Measurements from ENCODE around the gene GABRA4. TPM values are rescaled to one million over a fixed set of nuclear protein-coding genes. Genes with fewer than 3 reads are reported as not detected.

Gene GABRA4
- total and polyA plus RNA-seq, 10 of the 15 experiments (the other 5 are each of a cell fraction or from before 2014, with no cell fraction given), result 0.69 to 14.6 (median 1.1) TPM

GRCh38 chr4:46944345-46944744, 49.0 kb downstream of the GABRA4 start:
- CTCF ChIA-PET, result interaction anchor here (1.1 kb wide), 1 partner anchor 88 kb away, joined by 3 read pairs; no protein-coding TSS in a partner anchor
- RAD21 ChIA-PET (ENCODE audit: unreplicated experiment), result interaction anchor here (1.6 kb wide), 1 partner anchor 10 kb away, joined by 4 read pairs; no protein-coding TSS in a partner anchor
- H3K27ac ChIP-seq (ENCODE audit: control insufficient read depth, insufficient read depth), result no peak overlapping the region
- DNase-seq (ENCODE audit: low read depth, low spot score) (no peak), ATAC-seq (no peak), FAIRE-seq (no peak)
- H3K36me3 ChIP-seq (ENCODE audit: control insufficient read depth in 2 of 2, insufficient read depth in 2 of 2, low read length in 1 of 2), result no peaks in the 10 kb centered on the region
- no peak overlapping the region for H3K4me3 ChIP-seq
- POLR2A ChIA-PET, result no interaction called here
- H3K4me2 ChIP-seq (ENCODE audit: control insufficient read depth, insufficient read depth), result no peak overlapping the region
- no peak overlapping the region for H2AFZ ChIP-seq (ENCODE audit: control insufficient read depth, low read depth, low read length)
- BruUV-seq (replicated peaks), result no TSS peak
- 21% methylated on average over 1 of the region's 1 CpG for WGBS (ENCODE audit: insufficient coverage, insufficient replicate concordance, low lambda C conversion rate, missing lambda C conversion rate)
- H3K9ac ChIP-seq (ENCODE audit: control insufficient read depth, insufficient read depth, low read length), result no peak overlapping the region
- intact Hi-C loops (cut with micrococcal nuclease; ENCODE audit: unreplicated experiment) (no loop called here), in situ Hi-C loops (cut with MboI) (no loop called here)
- H3K27me3 ChIP-seq (replicated peaks in 1 of 2; ENCODE audit: control insufficient read depth in 2 of 2, insufficient read depth in 2 of 2, low read length in 1 of 2), result no peaks in the 10 kb centered on the region
- H3K9me3 ChIP-seq (replicated peaks; ENCODE audit: control insufficient read depth, insufficient read depth, low read length), result no peaks in the 10 kb centered on the region
- H4K20me1 ChIP-seq (ENCODE audit: control insufficient read depth, insufficient read depth), result no peaks in the 10 kb centered on the region
- H3K79me2 ChIP-seq (ENCODE audit: control insufficient read depth, insufficient read depth, low read length), result no peaks in the 10 kb centered on the region
- TF ChIP-seq POLR2AphosphoS2 (IDR thresholded peaks at IDR 0.05; ENCODE audit: low read depth, low read length) (no peak), USF1 (IDR thresholded peaks at IDR 0.05; ENCODE audit: borderline replicate concordance, extremely low read length, insufficient read depth, low read depth, low read length) (no peak), NFIC (IDR thresholded peaks at IDR 0.05; ENCODE audit: low read depth, low read length) (no peak), GABPA (IDR thresholded peaks at IDR 0.05; ENCODE audit: low read depth) (no peak), KDM1A (IDR thresholded peaks at IDR 0.05; ENCODE audit: borderline replicate concordance) (no peak), BMI1 (IDR thresholded peaks at IDR 0.05; ENCODE audit: borderline replicate concordance) (no peak), PML (IDR thresholded peaks at IDR 0.05; ENCODE audit: low read length) (no peak), NR2C1 (IDR thresholded peaks at IDR 0.05) (no peak), MTA3 (IDR thresholded peaks at IDR 0.05; ENCODE audit: borderline replicate concordance, low read length) (no peak), ZBED1 (IDR thresholded peaks at IDR 0.05; ENCODE audit: borderline replicate concordance) (no peak), E2F8 (IDR thresholded peaks at IDR 0.05; ENCODE audit: low read depth, partially characterized antibody) (no peak), RB1 (IDR thresholded peaks at IDR 0.05; ENCODE audit: borderline replicate concordance) (no peak), DPF2 (IDR thresholded peaks at IDR 0.05) (no peak), NBN (IDR thresholded peaks at IDR 0.05) (no peak), BCLAF1 (IDR thresholded peaks at IDR 0.05) (no peak), YBX1 (IDR thresholded peaks at IDR 0.05) (no peak), PKNOX1 (IDR thresholded peaks at IDR 0.05) (no peak), ZZZ3 (IDR thresholded peaks at IDR 0.05; ENCODE audit: control insufficient read depth, insufficient read length, low read depth) (no peak), RAD21 (IDR thresholded peaks at IDR 0.05; ENCODE audit: insufficient read depth, low read depth, low read length) (no peak)
- H3K4me1 ChIP-seq (ENCODE audit: control insufficient read depth, insufficient read depth, low read length), result no peaks in the 10 kb centered on the region
- SMC1A ChIA-PET (ENCODE audit: uncharacterized antibody, unreplicated experiment), result interaction anchor here (0.7 to 2.4 kb wide), 3 partner anchors 10 to 56 kb away, joined by 3 to 15 read pairs (median 3); no protein-coding TSS in a partner anchor
